Esophagus muscularis mucosa (tissue), 4 donors: Measurements from ENCODE around the gene GRK1. TPM values are rescaled to one million over a fixed set of nuclear protein-coding genes. Genes with fewer than 3 reads are reported as not detected.

Source experiments
- DNase-seq: peaks from one replicate; pipeline ENCODE4 v3.0.0-alpha.2; 2017; ENCODE audit errors: extremely low spot score
- H3K27ac ChIP-seq, 4 donors: fragments of 200-600 bp; sonication (generic); replicated peaks in 1 of 4; 1 replicate in 3 of 4; 2 replicates in 1 of 4; pipeline ENCODE4 v1.5.1; 2016 to 2019; ENCODE audit warnings: mild to moderate bottlenecking in 1 of 4
- H3K27me3 ChIP-seq, 4 donors: fragments of 200-600 bp; sonication (generic); one replicate each; pipeline versions ENCODE4 v1.5.1 to v1.6.0; 2016 to 2019
- H3K36me3 ChIP-seq, 4 donors: fragments of 200-600 bp; sonication (generic); one replicate each; pipeline ENCODE4 v1.5.1; 2016 to 2019
- H3K4me1 ChIP-seq, 4 donors: fragments of 200-600 bp; sonication (generic); one replicate each; pipeline ENCODE4 v1.5.1; 2016 to 2019
- H3K4me3 ChIP-seq, 4 donors: fragments of 200-600 bp; sonication (generic); 1 replicate in 2 of 4; 2 replicates in 2 of 4; pipeline ENCODE4 v1.5.1; 2016 to 2019; ENCODE audit warnings: mild to moderate bottlenecking in 4 of 4, moderate library complexity in 1 of 4
- H3K9me3 ChIP-seq, 4 donors: fragments of 200-600 bp; sonication (generic); 1 replicate in 3 of 4; 2 replicates in 1 of 4; pipeline ENCODE4 v1.5.1; 2016 to 2019
- CTCF ChIP-seq, 3 experiments: fragments of 200-600 bp in 2 of 3; fragments of 450-650 bp in 1 of 3; sonication (generic) in 2 of 3; IDR thresholded peaks; one replicate each; pipeline ENCODE4 v1.5.1; 2017 to 2019; ENCODE audit warnings: antibody characterized with exemption in 3 of 3, mild to moderate bottlenecking in 2 of 3, moderate library complexity in 1 of 3
- EP300 ChIP-seq: sonication (generic); formaldehyde crosslinking; IDR thresholded peaks from one replicate; pipeline ENCODE4 v1.6.1; 2017; ENCODE audit warnings: antibody characterized with exemption
- POLR2A ChIP-seq: fragments of 450-650 bp; IDR thresholded peaks from one replicate; pipeline ENCODE4 v1.6.1; 2017; ENCODE audit warnings: antibody characterized with exemption, moderate library complexity, mild to moderate bottlenecking, low read depth
- POLR2AphosphoS5 ChIP-seq, 2 donors: sonication (generic); formaldehyde crosslinking; IDR thresholded peaks; one replicate each; pipeline ENCODE4 v1.6.1; 2017; ENCODE audit warnings: antibody characterized with exemption in 2 of 2
- WGBS: methylation state at CpG from one replicate; pipeline ENCODE4 v1.1.5; 2018; 5-methylcytosine and 5-hydroxymethylcytosine counted together
- intact Hi-C: fragments of 100-400 bp; cut with DNase I; formaldehyde crosslinking; loops from one replicate; pipeline ENCODE4 v1.15.1; 2023
- total RNA-seq, 4 donors: library from RNA; depleted of rRNA; stranded (reverse); fragments of >200 nt; gene quantifications; one replicate each; pipeline versions ENCODE4 v1.1.0 to v1.2.1, GENCODE V29; 2016

GRK1 gene
- total RNA-seq, 4 donors from 2014 or later: under 0.01 TPM; not detected in 3

DNA sequence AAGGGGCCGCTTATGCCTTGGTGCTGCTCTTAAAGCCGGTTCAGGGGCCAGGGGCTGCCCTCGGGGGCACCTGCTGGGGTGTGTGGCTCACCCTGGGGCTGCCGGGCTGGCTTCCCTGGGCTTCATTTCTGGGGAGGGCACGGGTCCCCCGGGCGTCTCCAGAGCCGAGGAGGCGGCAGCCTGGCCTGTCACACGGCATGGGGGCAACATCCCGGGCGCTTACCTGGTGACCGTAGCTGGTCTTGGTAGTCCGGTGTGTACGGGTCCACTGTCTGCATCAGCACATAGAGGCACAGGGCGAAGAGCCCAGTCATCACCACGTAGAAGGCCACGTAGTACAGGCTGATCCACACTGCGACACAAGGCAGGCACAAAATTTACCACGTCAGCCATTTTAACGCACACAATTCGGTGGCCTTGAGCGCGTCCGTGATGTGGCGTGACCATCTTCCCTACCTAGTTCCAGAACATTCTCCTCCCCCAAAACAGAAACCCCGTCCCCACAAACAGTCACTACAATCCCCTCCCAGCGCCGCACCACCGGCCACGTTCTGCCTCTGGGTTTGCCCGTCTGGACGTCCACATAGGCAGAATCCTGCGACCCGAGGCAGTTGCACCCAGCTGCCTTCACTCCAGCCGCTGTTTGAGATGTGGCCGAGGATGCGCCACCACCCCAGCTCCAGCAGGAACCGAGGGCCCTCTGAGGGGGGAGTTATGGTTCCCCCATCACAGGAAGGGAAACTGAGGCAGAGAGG is 12.3 kb upstream of the GRK1 start:
- H3K27ac ChIP-seq: no peak overlapping the region
- peaks cover 0 to 4% (median 0%) of the 10 kb centered on the region in 4 donors for H3K27me3 ChIP-seq
- peaks cover 0 to 6% (median 6%) of the 10 kb centered on the region in 4 donors for H3K4me1 ChIP-seq
- H3K4me3 ChIP-seq: no peak overlapping the region
- TF ChIP-seq POLR2A (no peak), CTCF (IDR thresholded peaks at IDR 0.05) (no peak), EP300 (no peak), POLR2AphosphoS5 (IDR thresholded peaks at IDR 0.05) (no peak)
- WGBS: 88% methylated on average over 30 of the region's 39 CpGs
- intact Hi-C loops: no loop called here
- DNase-seq: no peak
- H3K36me3 ChIP-seq: no peaks in the 10 kb centered on the region
- no peaks in the 10 kb centered on the region for H3K9me3 ChIP-seq

- WGBS: 83% methylated on average over 15 of the region's 15 CpGs
- no peaks in the 10 kb centered on the region for H3K36me3 ChIP-seq
These were observed 11.5 kb upstream of the GRK1 start for GRCh38 chr13:113655346-113656002.

GRCh38 chr13:113656003-113656588 is 10.9 kb upstream of the GRK1 start:
- Histone ChIP-seq H3K36me3 (no peaks in the 10 kb centered on the region), H3K4me1 (peaks cover 0 to 5% (median 4%) of the 10 kb centered on the region in 4 donors), H3K4me3 (no peak overlapping the region), H3K27me3 (peaks cover 0 to 4% (median 0%) of the 10 kb centered on the region in 4 donors), H3K27ac (no peak overlapping the region), H3K9me3 (peaks cover 0 to 7% (median under 1%) of the 10 kb centered on the region in 4 donors)
- WGBS: 88% methylated on average over 25 of the region's 25 CpGs
- intact Hi-C loops: no loop called here
- no peak for DNase-seq
- TF ChIP-seq POLR2A: no peak
- TF ChIP-seq CTCF (IDR thresholded peaks at IDR 0.05): no peak
- no peak for TF ChIP-seq EP300
- no peak for TF ChIP-seq POLR2AphosphoS5 (IDR thresholded peaks at IDR 0.05)

More at GRCh38 chr13:113655346-113656002, 11.5 kb upstream of the GRK1 start:
- intact Hi-C loops: no loop called here
- Histone ChIP-seq H3K27me3 (peaks cover 0 to 4% (median 0%) of the 10 kb centered on the region in 4 donors), H3K4me1 (peaks cover 0 to 6% (median 6%) of the 10 kb centered on the region in 4 donors), H3K4me3 (no peak overlapping the region), H3K27ac (no peak overlapping the region), H3K9me3 (peaks cover 0 to 3% (median 0%) of the 10 kb centered on the region in 4 donors)
- no peak for DNase-seq
- TF ChIP-seq POLR2A (no peak), CTCF (IDR thresholded peaks at IDR 0.05) (no peak), EP300 (no peak), POLR2AphosphoS5 (IDR thresholded peaks at IDR 0.05) (no peak)

DNA sequence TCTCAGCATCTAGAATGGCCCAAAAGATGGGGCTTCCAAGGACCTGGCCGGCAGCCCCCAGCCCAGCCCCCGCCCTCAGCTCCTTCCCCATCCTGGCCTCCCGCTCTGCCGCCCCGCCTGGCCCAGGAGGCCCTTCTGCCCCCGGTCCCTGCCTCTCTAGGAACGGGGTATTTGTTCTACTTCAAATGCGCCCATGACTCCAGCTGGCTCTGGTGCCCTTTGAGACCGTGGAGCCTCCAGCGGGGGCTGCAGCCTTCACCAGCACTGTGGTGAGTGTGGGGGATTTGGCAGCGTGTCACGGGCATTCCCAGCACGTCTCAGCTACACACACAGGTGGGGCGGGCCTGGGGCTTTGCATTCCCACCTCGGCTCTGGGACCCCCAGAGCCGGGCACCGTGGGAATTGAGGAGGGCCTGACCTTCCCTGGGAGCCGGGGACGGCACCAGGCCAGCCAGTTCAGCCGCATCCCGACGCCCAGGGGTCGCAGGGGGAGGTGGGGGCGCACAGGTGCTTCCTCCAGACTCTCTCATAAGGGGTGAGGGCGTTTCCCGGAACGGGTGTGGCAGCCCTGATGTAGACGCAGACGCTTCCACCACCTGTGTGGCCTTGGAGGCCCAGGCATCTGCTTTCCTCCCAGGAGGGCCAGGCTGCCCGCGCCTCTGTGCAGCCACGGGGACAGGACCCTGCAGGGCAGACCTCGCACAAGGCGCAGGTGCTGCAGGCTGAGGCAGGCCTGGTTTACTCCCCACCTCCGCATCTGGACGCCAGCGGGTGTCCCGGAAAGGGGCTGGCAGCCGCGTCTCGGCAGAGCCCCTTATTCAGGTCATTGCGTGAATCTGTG is 10.0 kb upstream of the GRK1 start:
- Histone ChIP-seq H3K9me3 (peaks cover 0 to 17% (median 4%) of the 10 kb centered on the region in 4 donors), H3K4me1 (no peaks in the 10 kb centered on the region), H3K36me3 (no peaks in the 10 kb centered on the region), H3K27ac (no peak overlapping the region), H3K27me3 (peaks cover 0 to 4% (median 0%) of the 10 kb centered on the region in 4 donors), H3K4me3 (no peak overlapping the region)
- DNase-seq: no peak
- intact Hi-C loops: no loop called here
- WGBS: 90% methylated on average over 20 of the region's 42 CpGs
- no peak for TF ChIP-seq CTCF (IDR thresholded peaks at IDR 0.05)
- no peak for TF ChIP-seq EP300
- no peak for TF ChIP-seq POLR2AphosphoS5 (IDR thresholded peaks at IDR 0.05)
- TF ChIP-seq POLR2A: no peak
